Mucosa of stomach (tissue), 1 donor: ENCODE data around the gene CD34.
"Not testable (repeated sequence)": the region's sequence is repeated elsewhere in the genome, so short reads cannot be mapped to it uniquely, and the experiment has no call there.

Experiments used
- H3K27me3 ChIP-seq: one replicate; pipeline ENCODE4 v1.7.0; 2013; ENCODE audit warnings: mild to moderate bottlenecking, low read length; ENCODE audit not compliant: control insufficient read depth, insufficient read depth
- H3K36me3 ChIP-seq: one replicate; pipeline ENCODE4 v1.7.0; 2013; ENCODE audit warnings: low read length; ENCODE audit not compliant: control insufficient read depth, insufficient read depth
- H3K4me1 ChIP-seq: one replicate; pipeline ENCODE4 v1.7.0; 2013; ENCODE audit warnings: mild to moderate bottlenecking, low read length; ENCODE audit not compliant: control insufficient read depth, insufficient read depth
- H3K4me3 ChIP-seq: one replicate; pipeline ENCODE4 v1.7.0; 2013; ENCODE audit warnings: low read length
- H3K9ac ChIP-seq: one replicate; pipeline ENCODE4 v1.7.0; 2013; ENCODE audit warnings: mild to moderate bottlenecking, low read length, moderate library complexity
- H3K9me3 ChIP-seq: one replicate; pipeline ENCODE4 v1.7.0; 2013; ENCODE audit warnings: mild to moderate bottlenecking, low read length, moderate library complexity; ENCODE audit not compliant: control insufficient read depth
- donor health status: Pancreatic carcinoma.

The CD34 gene

GRCh38 chr1:207883104-207883651 lies 27.7 kb downstream of the CD34 start:
- peaks cover 22% of the 10 kb centered on the region for H3K4me1 ChIP-seq
- no peaks in the 10 kb centered on the region for H3K9me3 ChIP-seq
- no peak overlapping the region for H3K9ac ChIP-seq
- no peaks in the 10 kb centered on the region for H3K36me3 ChIP-seq
- H3K4me3 ChIP-seq = no peak overlapping the region
- no peaks in the 10 kb centered on the region for H3K27me3 ChIP-seq

- H3K9me3 ChIP-seq = no peaks in the 10 kb centered on the region
- no peaks in the 10 kb centered on the region for H3K36me3 ChIP-seq
- no peak overlapping the region for H3K9ac ChIP-seq
- no peaks in the 10 kb centered on the region for H3K27me3 ChIP-seq
- no peak overlapping the region for H3K4me3 ChIP-seq
- H3K4me1 ChIP-seq = peaks cover 22% of the 10 kb centered on the region
Observed at GRCh38 chr1:207882692-207883091, 28.2 kb downstream of the CD34 start.

- Histone ChIP-seq H3K9ac (no peak overlapping the region), H3K36me3 (no peaks in the 10 kb centered on the region), H3K9me3 (no peaks in the 10 kb centered on the region), H3K4me3 (no peak overlapping the region), H3K4me1 (peaks cover 5% of the 10 kb centered on the region), H3K27me3 (no peaks in the 10 kb centered on the region)
Observed at GRCh38 chr1:207878939-207879338, 32.0 kb downstream of the CD34 start.

GRCh38 chr1:207877914-207878313 lies 33.0 kb downstream of the CD34 start:
- H3K9ac ChIP-seq, H3K4me3 ChIP-seq, H3K36me3 ChIP-seq, H3K27me3 ChIP-seq, H3K9me3 ChIP-seq: not testable (repeated sequence)
- peaks cover 12% of the 10 kb centered on the region for H3K4me1 ChIP-seq

- Histone ChIP-seq H3K4me3 (no peak overlapping the region), H3K36me3 (no peaks in the 10 kb centered on the region), H3K9ac (no peak overlapping the region), H3K4me1 (peaks cover 18% of the 10 kb centered on the region), H3K27me3 (no peaks in the 10 kb centered on the region), H3K9me3 (no peaks in the 10 kb centered on the region)
Observed at GRCh38 chr1:207876131-207876530, 34.8 kb downstream of the CD34 start.

GRCh38 chr1:207875532-207875931 lies 35.4 kb downstream of the CD34 start:
- Histone ChIP-seq H3K36me3 (no peaks in the 10 kb centered on the region), H3K9ac (no peak overlapping the region), H3K4me1 (peaks cover 24% of the 10 kb centered on the region), H3K9me3 (no peaks in the 10 kb centered on the region), H3K4me3 (no peak overlapping the region), H3K27me3 (no peaks in the 10 kb centered on the region)

GRCh38 chr1:207873055-207873890 lies 37.7 kb downstream of the CD34 start:
- H3K9ac ChIP-seq = peak overlapping the region; percentile 18
- no peak overlapping the region for H3K4me3 ChIP-seq
- peaks cover 38% of the 10 kb centered on the region for H3K4me1 ChIP-seq
- no peaks in the 10 kb centered on the region for H3K27me3 ChIP-seq
- H3K9me3 ChIP-seq = no peaks in the 10 kb centered on the region
- H3K36me3 ChIP-seq = no peaks in the 10 kb centered on the region

- no peaks in the 10 kb centered on the region for H3K36me3 ChIP-seq
- no peak overlapping the region for H3K4me3 ChIP-seq
- no peak overlapping the region for H3K9ac ChIP-seq
- no peaks in the 10 kb centered on the region for H3K9me3 ChIP-seq
- H3K27me3 ChIP-seq = no peaks in the 10 kb centered on the region
- H3K4me1 ChIP-seq = peaks cover 44% of the 10 kb centered on the region
Observed at GRCh38 chr1:207872621-207873020, 38.3 kb downstream of the CD34 start.

GRCh38 chr1:207871117-207871649 lies 39.7 kb downstream of the CD34 start:
- Histone ChIP-seq H3K4me3 (no peak overlapping the region), H3K9me3 (no peaks in the 10 kb centered on the region), H3K4me1 (peaks cover 58% of the 10 kb centered on the region), H3K27me3 (no peaks in the 10 kb centered on the region), H3K9ac (no peak overlapping the region), H3K36me3 (peaks cover 7% of the 10 kb centered on the region)

- peaks cover 7% of the 10 kb centered on the region for H3K36me3 ChIP-seq
- no peaks in the 10 kb centered on the region for H3K27me3 ChIP-seq
- H3K9ac ChIP-seq = no peak overlapping the region
- H3K4me1 ChIP-seq = peaks cover 65% of the 10 kb centered on the region
- no peaks in the 10 kb centered on the region for H3K9me3 ChIP-seq
- H3K4me3 ChIP-seq = no peak overlapping the region
Observed at GRCh38 chr1:207870306-207871031, 40.5 kb downstream of the CD34 start.

GRCh38 chr1:207869859-207870258 lies 41.1 kb downstream of the CD34 start:
- H3K4me1 ChIP-seq = peaks cover 71% of the 10 kb centered on the region
- H3K36me3 ChIP-seq = peaks cover 7% of the 10 kb centered on the region
- no peak overlapping the region for H3K9ac ChIP-seq
- H3K4me3 ChIP-seq = no peak overlapping the region
- H3K9me3 ChIP-seq = no peaks in the 10 kb centered on the region
- no peaks in the 10 kb centered on the region for H3K27me3 ChIP-seq
